Mesenchymal stem cell (in vitro differentiated cells and primary cell): ENCODE data around the gene PLA2G6.
A peak's percentile ranks its signal among the peaks of the same experiment; 100 is the strongest.
"Not testable (repeated sequence)": the region's sequence is repeated elsewhere in the genome, so short reads cannot be mapped to it uniquely, and the experiment has no call there.

Experiments used
- DNase-seq: peaks from one replicate; pipeline ENCODE4 v3.0.0-alpha.2; 2013
- H2AFZ ChIP-seq: one replicate; pipeline ENCODE4 v1.6.1; 2013; ENCODE audit warnings: low read depth, mild to moderate bottlenecking, control low read depth, inconsistent platforms, low read length, moderate library complexity
- H2AK5ac ChIP-seq: 2 replicates; pipeline ENCODE4 v1.6.1; 2013; ENCODE audit warnings: low read length, moderate library complexity, mild to moderate bottlenecking, inconsistent platforms; ENCODE audit not compliant: severe bottlenecking
- H2BK120ac ChIP-seq: one replicate; pipeline ENCODE4 v1.6.1; 2013; ENCODE audit warnings: low read depth, mild to moderate bottlenecking, inconsistent platforms, low read length, moderate library complexity
- H2BK12ac ChIP-seq, 2 experiments: one replicate each; pipeline ENCODE4 v1.6.1; 2013; ENCODE audit warnings: inconsistent platforms in 2 of 2, low read length in 2 of 2, mild to moderate bottlenecking in 2 of 2, moderate library complexity in 2 of 2, control low read depth in 1 of 2
- H2BK15ac ChIP-seq: one replicate; pipeline ENCODE4 v1.6.1; 2013; ENCODE audit warnings: mild to moderate bottlenecking, low read depth, inconsistent platforms; ENCODE audit not compliant: poor library complexity, severe bottlenecking
- H2BK5ac ChIP-seq: 2 replicates; pipeline ENCODE4 v1.6.1; 2013; ENCODE audit warnings: low read depth, mild to moderate bottlenecking, low read length, control low read depth, inconsistent platforms; ENCODE audit not compliant: poor library complexity, severe bottlenecking
- H3K14ac ChIP-seq, 2 experiments: one replicate each; pipeline ENCODE4 v1.6.1; 2013; ENCODE audit warnings: inconsistent platforms in 2 of 2, low read length in 2 of 2, control low read depth in 1 of 2, mild to moderate bottlenecking in 1 of 2, moderate library complexity in 1 of 2
- H3K18ac ChIP-seq, 2 experiments: one replicate each; pipeline ENCODE4 v1.6.1; 2013; ENCODE audit warnings: inconsistent platforms in 2 of 2, low read length in 2 of 2, control low read depth in 1 of 2, low read depth in 1 of 2, mild to moderate bottlenecking in 1 of 2
- H3K23ac ChIP-seq, 2 experiments: one replicate each; pipeline ENCODE4 v1.6.1; 2013; ENCODE audit warnings: inconsistent platforms in 2 of 2, low read length in 2 of 2, mild to moderate bottlenecking in 2 of 2, moderate library complexity in 2 of 2, control low read depth in 1 of 2
- H3K27ac ChIP-seq: 2 replicates; pipeline ENCODE4 v1.5.1; 2013; ENCODE audit warnings: mild to moderate bottlenecking, moderate library complexity, low read length, control low read depth, inconsistent platforms; ENCODE audit not compliant: poor library complexity, severe bottlenecking
- H3K27me3 ChIP-seq, 2 experiments: 2 replicates each; pipeline versions ENCODE4 v1.6.1 to v1.7.0; 2013; ENCODE audit warnings: low read length in 2 of 2, mild to moderate bottlenecking in 2 of 2, moderate library complexity in 2 of 2, control low read depth in 1 of 2, inconsistent platforms in 1 of 2; ENCODE audit not compliant: control insufficient read depth in 1 of 2, insufficient read depth in 1 of 2
- H3K36me3 ChIP-seq, 2 experiments: 2 replicates each; pipeline versions ENCODE4 v1.6.1 to v1.7.0; 2013; ENCODE audit warnings: low read length in 2 of 2, control low read depth in 1 of 2, inconsistent platforms in 1 of 2, low read depth in 1 of 2, mild to moderate bottlenecking in 1 of 2; ENCODE audit not compliant: insufficient read depth in 2 of 2, control insufficient read depth in 1 of 2
- H3K4ac ChIP-seq, 2 experiments: one replicate each; pipeline ENCODE4 v1.6.1; 2013; ENCODE audit warnings: inconsistent platforms in 2 of 2, low read length in 2 of 2, mild to moderate bottlenecking in 2 of 2, moderate library complexity in 2 of 2, control low read depth in 1 of 2, low read depth in 1 of 2
- H3K4me1 ChIP-seq: 2 replicates; pipeline ENCODE4 v1.6.1; 2013; ENCODE audit warnings: low read depth, low read length, control low read depth; ENCODE audit not compliant: control insufficient read depth, insufficient read depth
- H3K4me2 ChIP-seq: 2 replicates; pipeline ENCODE4 v1.6.1; 2013; ENCODE audit warnings: low read length, mild to moderate bottlenecking, inconsistent platforms; ENCODE audit not compliant: poor library complexity, severe bottlenecking
- H3K4me3 ChIP-seq, 2 experiments: 2 replicates each; pipeline versions ENCODE4 v1.5.1 to v1.7.0; 2013; ENCODE audit warnings: low read length in 2 of 2, mild to moderate bottlenecking in 2 of 2, control low read depth in 1 of 2, low read depth in 1 of 2; ENCODE audit not compliant: insufficient read depth in 1 of 2
- H3K79me1 ChIP-seq: replicated peaks from 2 replicates; pipeline ENCODE4 v1.6.1; 2013; ENCODE audit warnings: mild to moderate bottlenecking, control low read depth, low read length, inconsistent platforms; ENCODE audit not compliant: poor library complexity, severe bottlenecking
- H3K9ac ChIP-seq: 2 replicates; pipeline ENCODE4 v1.7.0; 2013; ENCODE audit warnings: mild to moderate bottlenecking, low read length, moderate library complexity
- H3K9me3 ChIP-seq: 2 replicates; pipeline ENCODE4 v1.7.0; 2013; ENCODE audit warnings: mild to moderate bottlenecking, low read length; ENCODE audit not compliant: control insufficient read depth
- H4K8ac ChIP-seq: one replicate; pipeline ENCODE4 v1.6.1; 2013; ENCODE audit warnings: inconsistent platforms, mild to moderate bottlenecking, low read length, moderate library complexity
- H4K91ac ChIP-seq: one replicate; pipeline ENCODE4 v1.6.1; 2013; ENCODE audit warnings: mild to moderate bottlenecking, low read length, inconsistent platforms
- WGBS: methylation state at CpG from one replicate; pipeline ENCODE4 v1.1.7; 2013; ENCODE audit warnings: mixed read lengths; 5-methylcytosine and 5-hydroxymethylcytosine counted together

Gene PLA2G6

GRCh38 chr22:38120359-38121110, 61.1 kb downstream of the PLA2G6 start:
- WGBS = 92% methylated on average over 26 of the region's 28 CpGs
- no peak overlapping the region for H3K14ac ChIP-seq
- H4K8ac ChIP-seq = no peak overlapping the region
- no peak overlapping the region for H3K18ac ChIP-seq
- peak overlapping the region; percentile 70 for H4K91ac ChIP-seq
- H3K27ac ChIP-seq = no peak overlapping the region
- no peak overlapping the region for H2AK5ac ChIP-seq
- H2BK15ac ChIP-seq = no peak overlapping the region
- H2BK120ac ChIP-seq = no peak overlapping the region
- peaks cover 0 to 18% of the 10 kb centered on the region in 2 experiments for H3K36me3 ChIP-seq
- DNase-seq = no peak
- H3K27me3 ChIP-seq = no peaks in the 10 kb centered on the region
- H3K4me2 ChIP-seq = no peak overlapping the region
- H2AFZ ChIP-seq = no peak overlapping the region
- no peak overlapping the region for H3K23ac ChIP-seq
- no peak overlapping the region for H3K4ac ChIP-seq
- H3K9ac ChIP-seq = no peak overlapping the region
- H3K4me3 ChIP-seq = peak overlapping the region in 1 of 2 experiments; percentile 16
- H2BK12ac ChIP-seq = no peak overlapping the region
- H3K4me1 ChIP-seq = peaks cover 18% of the 10 kb centered on the region
- H3K9me3 ChIP-seq = no peaks in the 10 kb centered on the region
- H2BK5ac ChIP-seq = no peak overlapping the region
- H3K79me1 ChIP-seq = no peaks in the 10 kb centered on the region

GRCh38 chr22:38118747-38119146, 62.9 kb downstream of the PLA2G6 start:
- H4K91ac ChIP-seq, H3K4me3 ChIP-seq, H2AFZ ChIP-seq, H3K27me3 ChIP-seq, H3K4me2 ChIP-seq, H3K14ac ChIP-seq, H3K9me3 ChIP-seq, H3K4ac ChIP-seq, H2BK15ac ChIP-seq, H4K8ac ChIP-seq, H3K27ac ChIP-seq, H3K36me3 ChIP-seq, H3K18ac ChIP-seq, H2BK120ac ChIP-seq, H2BK12ac ChIP-seq, H3K9ac ChIP-seq, H3K23ac ChIP-seq, DNase-seq, H2BK5ac ChIP-seq, H2AK5ac ChIP-seq, H3K79me1 ChIP-seq: not testable (repeated sequence)
- WGBS = 100% methylated on average over 2 of the region's 2 CpGs
- peaks cover 24% of the 10 kb centered on the region for H3K4me1 ChIP-seq

- Histone ChIP-seq H3K18ac (no peak overlapping the region), H4K91ac (no peak overlapping the region), H3K27ac (no peak overlapping the region), H3K4me1 (peaks cover 22% of the 10 kb centered on the region), H3K14ac (no peak overlapping the region), H2AK5ac (no peak overlapping the region), H3K9me3 (no peaks in the 10 kb centered on the region), H3K9ac (no peak overlapping the region), H2BK12ac (no peak overlapping the region), H2BK5ac (no peak overlapping the region), H3K36me3 (peaks cover 0 to 10% of the 10 kb centered on the region in 2 experiments), H2BK15ac (no peak overlapping the region), H3K27me3 (no peaks in the 10 kb centered on the region), H3K23ac (no peak overlapping the region), H2AFZ (no peak overlapping the region), H3K79me1 (no peaks in the 10 kb centered on the region), H3K4ac (no peak overlapping the region), H2BK120ac (no peak overlapping the region), H4K8ac (no peak overlapping the region), H3K4me3 (no peak overlapping the region), H3K4me2 (no peak overlapping the region)
- 91% methylated on average over 3 of the region's 3 CpGs for WGBS
- no peak for DNase-seq
Observed at GRCh38 chr22:38118182-38118581, 63.4 kb downstream of the PLA2G6 start.

GRCh38 chr22:38117556-38117955, 64.1 kb downstream of the PLA2G6 start:
- WGBS = 97% methylated on average over 10 of the region's 10 CpGs
- not testable (repeated sequence) for H4K91ac ChIP-seq, H3K23ac ChIP-seq, H3K14ac ChIP-seq, H3K27ac ChIP-seq, H3K79me1 ChIP-seq, H2BK12ac ChIP-seq, H3K18ac ChIP-seq, H4K8ac ChIP-seq, H3K4ac ChIP-seq, H2AK5ac ChIP-seq, H3K4me2 ChIP-seq, H2AFZ ChIP-seq, H3K9me3 ChIP-seq, H3K9ac ChIP-seq, DNase-seq, H2BK15ac ChIP-seq, H3K4me3 ChIP-seq, H2BK120ac ChIP-seq, H2BK5ac ChIP-seq, H3K27me3 ChIP-seq
- H3K36me3 ChIP-seq = peaks cover 0 to 16% of the 10 kb centered on the region in 2 experiments
- H3K4me1 ChIP-seq = peaks cover 16% of the 10 kb centered on the region
